ENCODE measurements around the gene PROC. TPM values are rescaled to one million over a fixed set of nuclear protein-coding genes. Genes with fewer than 3 reads are reported as not detected.

PROC gene
- total RNA-seq, 3 donors from 2014 or later, result not detected

GRCh38 chr2:127421871-127422558, 3.8 kb downstream of the PROC start:
- no peaks in the 10 kb centered on the region for H3K36me3 ChIP-seq
- no peaks in the 10 kb centered on the region for H3K4me1 ChIP-seq
- H3K4me3 ChIP-seq, result no peak overlapping the region
- peak in 1 of 2 donors; percentile 10 for DNase-seq (ENCODE audit: low spot score in 2 of 2)
- no peak overlapping the region for H3K27ac ChIP-seq
- TF ChIP-seq POLR2AphosphoS5 (IDR thresholded peaks at IDR 0.05) (no peak), CTCF (IDR thresholded peaks at IDR 0.05) (no peak), POLR2A (IDR thresholded peaks at IDR 0.05) (no peak)
- H3K27me3 ChIP-seq, result peaks cover 9 to 19% of the 10 kb centered on the region in 2 donors
- no peaks in the 10 kb centered on the region for H3K9me3 ChIP-seq
- intact Hi-C loops (cut with DNase I; ENCODE audit: low total_unique reads), result no loop called here

- DNase-seq (ENCODE audit: low spot score in 2 of 2), result peak in 1 of 2 donors; percentile 15
- Histone ChIP-seq H3K27me3 (peaks cover 9 to 19% of the 10 kb centered on the region in 2 donors), H3K36me3 (no peaks in the 10 kb centered on the region), H3K9me3 (no peaks in the 10 kb centered on the region), H3K4me1 (no peaks in the 10 kb centered on the region), H3K27ac (no peak overlapping the region), H3K4me3 (peak overlapping the region; percentile 16 to 52 (median 41))
- intact Hi-C loops (cut with DNase I; ENCODE audit: low total_unique reads), result no loop called here
- TF ChIP-seq POLR2A (IDR thresholded peaks at IDR 0.05) (no peak), POLR2AphosphoS5 (IDR thresholded peaks at IDR 0.05) (no peak), CTCF (IDR thresholded peaks at IDR 0.05) (no peak)
These were observed 4.6 kb downstream of the PROC start for GRCh38 chr2:127422559-127423477.

- DNase-seq (ENCODE audit: low spot score in 2 of 2), result peak in 1 of 2 donors; percentile 15
- intact Hi-C loops (cut with DNase I; ENCODE audit: low total_unique reads), result no loop called here
- Histone ChIP-seq H3K9me3 (no peaks in the 10 kb centered on the region), H3K4me3 (peak overlapping the region; percentile 16 to 52 (median 41)), H3K27ac (no peak overlapping the region), H3K36me3 (no peaks in the 10 kb centered on the region), H3K27me3 (peaks cover 5 to 19% of the 10 kb centered on the region in 2 donors), H3K4me1 (no peaks in the 10 kb centered on the region)
- no peak for TF ChIP-seq CTCF (IDR thresholded peaks at IDR 0.05)
- TF ChIP-seq POLR2A (IDR thresholded peaks at IDR 0.05), result no peak
- TF ChIP-seq POLR2AphosphoS5 (IDR thresholded peaks at IDR 0.05), result no peak
These were observed 5.2 kb downstream of the PROC start for GRCh38 chr2:127423478-127423843.

- peak overlapping the region; percentile 16 to 52 (median 41) for H3K4me3 ChIP-seq
- intact Hi-C loops (cut with DNase I; ENCODE audit: low total_unique reads), result no loop called here
- TF ChIP-seq POLR2AphosphoS5 (IDR thresholded peaks at IDR 0.05), result no peak
- TF ChIP-seq CTCF (IDR thresholded peaks at IDR 0.05), result peak in 1 of 3 donors; percentile 18
- H3K4me1 ChIP-seq, result no peaks in the 10 kb centered on the region
- no peaks in the 10 kb centered on the region for H3K36me3 ChIP-seq
- DNase-seq (ENCODE audit: low spot score in 2 of 2), result peak in 1 of 2 donors; percentile 11
- no peak overlapping the region for H3K27ac ChIP-seq
- H3K27me3 ChIP-seq, result peaks cover 5 to 19% of the 10 kb centered on the region in 2 donors
- H3K9me3 ChIP-seq, result no peaks in the 10 kb centered on the region
These were observed 5.7 kb downstream of the PROC start for GRCh38 chr2:127423880-127424279.
